Transverse colon (tissue), 4 donors: ENCODE data around the gene GLRX3.

Experiments
- CTCF ChIP-seq, 5 experiments: fragments of 200-600 bp in 3 of 5; fragments of 450-650 bp in 2 of 5; sonication (generic) in 3 of 5; IDR thresholded peaks; 1 replicate in 2 of 5; 2 replicates in 3 of 5; pipeline ENCODE4 v1.5.1; 2016 to 2017; ENCODE audit warnings: antibody characterized with exemption in 5 of 5, inconsistent platforms in 3 of 5, mild to moderate bottlenecking in 2 of 5, moderate library complexity in 1 of 5
- EP300 ChIP-seq: sonication (generic); formaldehyde crosslinking; IDR thresholded peaks from one replicate; pipeline ENCODE4 v1.6.1; 2017; ENCODE audit warnings: antibody characterized with exemption, low read depth
- POLR2A ChIP-seq: fragments of 450-650 bp; IDR thresholded peaks from one replicate; pipeline ENCODE4 v1.6.1; 2016; ENCODE audit warnings: antibody characterized with exemption, mild to moderate bottlenecking, moderate library complexity
- POLR2AphosphoS5 ChIP-seq, 3 donors: sonication (generic); formaldehyde crosslinking; IDR thresholded peaks; one replicate each; pipeline ENCODE4 v1.6.1; 2016; ENCODE audit warnings: antibody characterized with exemption in 3 of 3

- TF ChIP-seq CTCF (IDR thresholded peaks at IDR 0.05) (no peak), EP300 (no peak), POLR2AphosphoS5 (IDR thresholded peaks at IDR 0.05) (no peak), POLR2A (no peak)
Observed at GRCh38 chr10:130222381-130222780, 86.2 kb downstream of the GLRX3 start.
